ENCODE measurements around the gene RTKN2. TPM values are rescaled to one million over a fixed set of nuclear protein-coding genes. Genes with fewer than 3 reads are reported as not detected.

The RTKN2 gene
- polyA plus RNA-seq, 1 of the 3 experiments (the other 2 are of a cell fraction): 1.4 TPM

GRCh38 chr10:62307635-62308034, 39.0 kb upstream of the RTKN2 start:
- Histone ChIP-seq H3K9ac (no peak overlapping the region), H3K36me3 (replicated peaks in 1 of 2; ENCODE audit: control insufficient read depth in 1 of 2, insufficient read depth in 2 of 2, low read length in 1 of 2) (no peaks in the 10 kb centered on the region), H2AFZ (ENCODE audit: low read depth) (no peak overlapping the region), H3K4me2 (no peak overlapping the region), H3K4me3 (ENCODE audit: low read depth in 2 of 2, low read length in 1 of 2) (no peak overlapping the region), H3K9me2 (no peaks in the 10 kb centered on the region), H3F3A (replicated peaks; ENCODE audit: insufficient read depth) (no peaks in the 10 kb centered on the region), H4K20me1 (ENCODE audit: insufficient read depth) (no peaks in the 10 kb centered on the region), H3K79me2 (ENCODE audit: insufficient read depth) (no peaks in the 10 kb centered on the region), H3K27me3 (ENCODE audit: insufficient read depth) (no peaks in the 10 kb centered on the region), H3K4me1 (ENCODE audit: control insufficient read depth in 1 of 2, insufficient read depth in 2 of 2, low read depth in 1 of 2, low read length in 1 of 2) (no peaks in the 10 kb centered on the region), H3K27ac (ENCODE audit: low read depth in 2 of 2, low read length in 1 of 2) (no peak overlapping the region), H3K9me3 (no peaks in the 10 kb centered on the region)
- POLR2A ChIA-PET: no interaction called here
- 30% methylated on average over 4 of the region's 4 CpGs for WGBS (ENCODE audit: low lambda C conversion rate)
- DNase-seq: no peak
- CTCF ChIA-PET: no interaction called here
- TF ChIP-seq MAX (IDR thresholded peaks at IDR 0.05; ENCODE audit: low read depth) (no peak), GABPA (IDR thresholded peaks at IDR 0.05; ENCODE audit: low read depth) (no peak), MEF2A (IDR thresholded peaks at IDR 0.05; ENCODE audit: borderline replicate concordance, low read depth) (no peak), FOSL2 (IDR thresholded peaks at IDR 0.05; ENCODE audit: borderline replicate concordance, low read depth) (no peak), SIN3A (IDR thresholded peaks at IDR 0.05; ENCODE audit: borderline replicate concordance, low read depth, low read length) (no peak), JUND (IDR thresholded peaks at IDR 0.05) (no peak), IRF3 (IDR thresholded peaks at IDR 0.05; ENCODE audit: low read depth, low read length) (no peak), SMC3 (IDR thresholded peaks at IDR 0.05; ENCODE audit: low read depth, low read length) (no peak), RCOR1 (IDR thresholded peaks at IDR 0.05; ENCODE audit: low read length) (no peak), REST (IDR thresholded peaks at IDR 0.05; ENCODE audit: low read depth, low read length) (no peak), FOXJ3 (CRISPR knock-in tag; IDR thresholded peaks at IDR 0.05) (no peak), CTCF (IDR thresholded peaks at IDR 0.05) (no peak), NFIC (IDR thresholded peaks at IDR 0.05; ENCODE audit: borderline replicate concordance) (no peak), CHD2 (IDR thresholded peaks at IDR 0.05; ENCODE audit: low read length, partially characterized antibody) (no peak)
